GM18505 (cell line): ENCODE data around the gene ANKRD63.

Experiments used
- ATAC-seq: cut with Tn5 transposase; IDR thresholded peaks from one replicate; pipeline ENCODE4 v1.9.1; 2021; ENCODE audit not compliant: unreplicated experiment
- POLR2A ChIP-seq: IDR thresholded peaks from 4 replicates; pipeline ENCODE4 v1.6.1; 2011; ENCODE audit warnings: borderline replicate concordance; ENCODE audit not compliant: insufficient read depth, insufficient read length; ENCODE audit errors: extremely low read depth

ANKRD63 gene

GRCh38 chr15:40283615-40284300, 894 bp upstream of the ANKRD63 start:
- no peak for ATAC-seq
- no peak for TF ChIP-seq POLR2A

- ATAC-seq = no peak
- no peak for TF ChIP-seq POLR2A
Observed at GRCh38 chr15:40282147-40282868, 556 bp downstream of the ANKRD63 start.

GRCh38 chr15:40281801-40282146, 1.1 kb downstream of the ANKRD63 start:
- no peak for TF ChIP-seq POLR2A
- ATAC-seq = no peak

DNA sequence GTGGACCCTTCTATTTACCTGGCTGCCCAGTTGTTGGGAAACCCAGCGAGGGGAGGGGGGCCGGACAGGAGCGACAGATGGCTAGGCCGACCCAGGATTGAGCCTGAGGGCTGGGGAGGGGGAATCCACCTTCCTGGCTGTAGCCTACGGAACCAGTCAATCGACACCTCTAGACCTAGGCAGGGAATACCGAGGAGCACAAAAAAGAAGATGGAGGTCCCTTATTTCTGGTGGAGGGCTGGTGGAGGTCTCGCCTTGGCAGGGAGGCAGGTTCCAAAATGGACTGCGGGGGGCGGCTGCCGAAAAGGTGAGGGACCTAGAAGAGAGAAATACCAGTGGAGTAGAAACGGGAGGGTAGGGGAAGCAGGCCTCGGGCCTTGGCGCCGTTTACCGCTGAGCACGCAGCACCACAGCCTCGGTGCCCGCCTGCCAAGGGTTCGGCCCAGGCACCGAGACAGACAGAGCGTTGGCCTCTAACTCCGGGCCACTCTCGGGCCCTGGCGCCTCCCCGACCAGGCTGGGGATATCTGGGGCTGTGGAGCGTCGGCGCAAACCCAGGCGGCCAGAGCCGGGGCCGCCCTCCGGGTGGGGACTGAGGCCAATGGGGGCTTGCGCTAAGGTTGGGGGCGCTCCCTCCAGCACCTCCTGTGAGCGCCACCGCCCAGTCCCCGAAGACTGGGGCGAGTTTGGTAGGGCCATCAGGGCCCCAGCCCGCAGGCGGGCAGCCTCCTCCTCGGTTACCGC, 1.6 kb downstream of the ANKRD63 start:
- no peak for TF ChIP-seq POLR2A
- ATAC-seq = no peak

- TF ChIP-seq POLR2A = no peak
- no peak for ATAC-seq
Observed at GRCh38 chr15:40280260-40281056, 2.4 kb downstream of the ANKRD63 start.

- ATAC-seq = no peak
Observed at GRCh38 chr15:40279437-40280141, 3.3 kb downstream of the ANKRD63 start.

GRCh38 chr15:40278026-40278425, 4.8 kb downstream of the ANKRD63 start:
- ATAC-seq = no peak
- TF ChIP-seq POLR2A = no peak

More at GRCh38 chr15:40279437-40280141, 3.3 kb downstream of the ANKRD63 start:
- TF ChIP-seq POLR2A = no peak

DNA sequence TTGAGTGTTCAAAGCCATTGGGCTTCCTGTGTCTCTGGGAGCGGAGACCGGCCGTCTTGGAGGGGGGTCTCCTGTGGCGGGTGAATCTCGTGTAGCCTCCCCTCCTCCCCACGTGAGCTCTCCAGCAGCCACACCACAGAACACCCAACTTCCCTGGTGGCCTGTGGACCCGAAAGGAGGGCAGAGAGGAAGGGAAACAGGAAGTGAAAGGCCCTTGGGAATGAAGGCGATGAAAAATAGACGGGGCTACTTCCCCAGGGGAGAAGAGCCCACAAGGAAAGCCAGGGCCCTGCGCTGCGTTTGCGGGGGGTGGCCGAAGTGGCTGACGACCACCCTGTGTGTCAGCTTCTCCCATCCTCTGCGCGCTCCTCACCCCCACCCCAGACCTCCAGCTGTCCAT, 5.4 kb downstream of the ANKRD63 start:
- TF ChIP-seq POLR2A = no peak
- ATAC-seq = no peak

DNA sequence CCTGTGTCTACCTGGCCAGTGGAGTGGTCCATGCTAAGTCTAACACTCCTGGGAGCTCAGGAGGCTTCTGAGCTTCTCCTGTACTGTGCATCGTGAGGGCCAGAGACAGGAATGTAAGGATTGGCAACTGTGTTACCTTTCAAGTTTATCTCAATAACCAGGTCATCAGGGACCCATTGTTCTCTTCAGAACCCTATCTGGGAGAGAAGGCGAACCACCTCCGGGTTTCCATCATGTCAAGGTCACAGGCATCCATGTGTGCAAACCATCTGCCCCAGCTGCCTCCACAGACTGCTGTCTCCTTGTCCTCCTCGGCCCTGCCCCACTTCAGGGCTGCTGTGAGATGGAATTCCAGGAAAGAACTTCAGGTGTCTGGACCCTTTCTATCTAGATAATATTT, 5.9 kb downstream of the ANKRD63 start:
- ATAC-seq = no peak
- no peak for TF ChIP-seq POLR2A

DNA sequence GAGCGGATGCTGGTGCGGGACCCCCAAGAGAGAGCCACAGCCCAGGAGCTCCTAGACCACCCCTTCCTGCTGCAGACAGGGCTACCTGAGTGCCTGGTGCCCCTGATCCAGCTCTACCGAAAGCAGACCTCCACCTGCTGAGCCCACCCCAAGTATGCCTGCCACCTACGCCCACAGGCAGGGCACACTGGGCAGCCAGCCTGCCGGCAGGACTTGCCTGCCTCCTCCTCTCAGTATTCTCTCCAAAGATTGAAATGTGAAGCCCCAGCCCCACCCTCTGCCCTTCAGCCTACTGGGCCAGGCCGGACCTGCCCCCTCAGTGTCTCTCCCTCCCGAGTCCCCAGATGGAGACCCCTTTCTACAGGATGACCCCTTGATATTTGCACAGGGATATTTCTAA, 6.9 kb downstream of the ANKRD63 start:
- TF ChIP-seq POLR2A = no peak
- ATAC-seq = no peak

DNA sequence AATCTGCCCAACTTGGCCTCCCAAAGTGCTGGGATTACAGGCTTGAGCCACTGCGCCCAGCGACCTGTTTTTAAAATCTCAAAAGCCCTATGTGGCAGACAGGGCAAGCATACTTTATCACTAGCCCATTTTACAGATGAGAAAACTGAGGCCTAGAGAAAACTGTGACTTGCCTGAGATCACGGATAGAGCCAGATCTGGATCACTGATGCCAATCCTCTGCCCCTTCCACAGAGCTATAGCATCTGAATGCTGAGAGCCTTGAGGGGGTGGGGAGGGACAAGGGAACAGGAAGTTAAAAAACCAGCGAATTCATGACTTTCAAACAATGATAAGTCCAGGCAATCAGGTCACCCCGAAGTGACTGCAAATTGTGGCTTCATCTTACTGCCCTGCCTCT, 7.3 kb downstream of the ANKRD63 start:
- ATAC-seq = no peak

More for the DNA sequence above, 7.3 kb downstream of the ANKRD63 start:
- TF ChIP-seq POLR2A = no peak
